MG63 (cell line): Measurements from ENCODE around the gene ACACB. TPM values are rescaled to one million over a fixed set of nuclear protein-coding genes. Genes with fewer than 3 reads are reported as not detected.
"Not testable (repeated sequence)": the region's sequence is repeated elsewhere in the genome, so short reads cannot be mapped to it uniquely, and the experiment has no call there.

ENCODE experiments used
- DNase-seq: peaks from one replicate; pipeline ENCODE4 v3.0.0-alpha.2; 2020
- H3K27me3 ChIP-seq: fragments of 250-450 bp; sonication (Bioruptor Pico); 2 replicates; pipeline ENCODE4 v1.5.1; 2020; ENCODE audit warnings: mild to moderate bottlenecking, moderate library complexity
- H3K36me3 ChIP-seq: fragments of 250-450 bp; sonication (Bioruptor Pico); 2 replicates; pipeline ENCODE4 v1.5.1; 2020; ENCODE audit warnings: mild to moderate bottlenecking, moderate library complexity
- H3K4me3 ChIP-seq: fragments of 250-450 bp; sonication (Bioruptor Pico); 2 replicates; pipeline ENCODE4 v1.5.1; 2020; ENCODE audit warnings: mild to moderate bottlenecking, moderate library complexity
- H3K9me3 ChIP-seq: fragments of 250-450 bp; sonication (Bioruptor Pico); 2 replicates; pipeline ENCODE4 v1.5.1; 2020; ENCODE audit warnings: mild to moderate bottlenecking, moderate library complexity
- total RNA-seq: library from RNA; depleted of rRNA; stranded (reverse); fragments of >200 nt; shearing (Covaris generic); gene quantifications from 2 replicates; pipeline ENCODE4 v1.2.3, GENCODE V29; 2014; ENCODE audit warnings: low replicate concordance

ACACB gene
- total RNA-seq, 1 experiment from 2014 or later: 2.9 TPM

DNA sequence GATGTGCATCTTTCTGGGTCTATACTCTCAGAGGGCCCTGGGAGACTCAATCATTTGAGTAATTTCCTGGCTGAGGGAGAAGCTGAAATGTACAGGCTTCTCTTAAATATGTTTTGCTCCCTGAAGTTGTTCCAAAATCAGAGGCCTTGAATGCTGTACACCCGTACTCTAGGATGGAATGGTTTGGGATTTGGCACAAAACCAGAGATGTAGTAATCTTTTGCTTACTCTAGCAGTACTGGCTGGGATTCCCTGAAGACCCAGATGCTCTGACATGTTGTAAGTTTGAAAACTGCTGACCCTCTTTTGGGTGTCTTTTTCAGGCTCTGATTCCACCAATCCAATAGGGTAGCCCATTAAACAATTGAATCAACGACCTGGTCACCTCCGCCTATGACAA lies 10.4 kb downstream of the ACACB start:
- no peak for DNase-seq
- no peaks in the 10 kb centered on the region for H3K27me3 ChIP-seq
- no peaks in the 10 kb centered on the region for H3K36me3 ChIP-seq
- H3K4me3 ChIP-seq: no peak overlapping the region
- H3K9me3 ChIP-seq: no peaks in the 10 kb centered on the region

DNA sequence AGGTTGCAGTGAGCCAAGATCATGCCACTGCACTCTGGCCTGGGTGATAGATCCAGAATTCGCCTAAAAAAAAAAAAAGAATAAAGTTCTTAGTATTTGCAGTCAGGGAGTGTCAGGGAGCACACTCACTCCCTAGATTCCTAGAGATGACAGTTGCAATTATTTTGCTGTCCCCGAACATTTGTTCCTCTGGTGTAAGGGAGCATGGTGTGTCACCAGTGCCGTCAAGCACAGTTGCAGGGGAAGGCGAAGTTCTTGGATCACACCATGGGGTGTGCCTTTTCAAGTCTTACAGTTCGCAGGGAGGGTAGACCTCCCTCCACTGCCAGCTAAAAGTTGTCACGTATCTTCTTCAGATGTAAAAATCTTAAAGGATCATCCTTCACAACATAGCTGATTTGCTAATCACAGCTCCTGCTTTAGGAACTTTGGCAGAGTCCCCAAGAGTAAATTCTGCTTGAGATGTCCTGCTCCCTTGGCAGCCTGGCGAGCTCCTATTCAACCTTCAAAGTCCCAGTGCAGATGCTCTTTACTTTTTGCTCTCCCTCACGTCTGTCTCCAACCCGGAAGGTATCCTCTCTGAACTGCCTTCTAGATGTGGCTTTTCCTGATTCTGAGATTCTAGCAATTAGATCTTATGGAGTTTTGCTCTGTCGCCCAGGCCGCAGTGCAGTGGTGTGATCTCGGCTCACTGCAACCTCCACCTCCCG lies 11.3 kb downstream of the ACACB start:
- DNase-seq: no peak
- Histone ChIP-seq H3K36me3 (no peaks in the 10 kb centered on the region), H3K9me3 (no peaks in the 10 kb centered on the region), H3K27me3 (no peaks in the 10 kb centered on the region), H3K4me3 (no peak overlapping the region)

DNA sequence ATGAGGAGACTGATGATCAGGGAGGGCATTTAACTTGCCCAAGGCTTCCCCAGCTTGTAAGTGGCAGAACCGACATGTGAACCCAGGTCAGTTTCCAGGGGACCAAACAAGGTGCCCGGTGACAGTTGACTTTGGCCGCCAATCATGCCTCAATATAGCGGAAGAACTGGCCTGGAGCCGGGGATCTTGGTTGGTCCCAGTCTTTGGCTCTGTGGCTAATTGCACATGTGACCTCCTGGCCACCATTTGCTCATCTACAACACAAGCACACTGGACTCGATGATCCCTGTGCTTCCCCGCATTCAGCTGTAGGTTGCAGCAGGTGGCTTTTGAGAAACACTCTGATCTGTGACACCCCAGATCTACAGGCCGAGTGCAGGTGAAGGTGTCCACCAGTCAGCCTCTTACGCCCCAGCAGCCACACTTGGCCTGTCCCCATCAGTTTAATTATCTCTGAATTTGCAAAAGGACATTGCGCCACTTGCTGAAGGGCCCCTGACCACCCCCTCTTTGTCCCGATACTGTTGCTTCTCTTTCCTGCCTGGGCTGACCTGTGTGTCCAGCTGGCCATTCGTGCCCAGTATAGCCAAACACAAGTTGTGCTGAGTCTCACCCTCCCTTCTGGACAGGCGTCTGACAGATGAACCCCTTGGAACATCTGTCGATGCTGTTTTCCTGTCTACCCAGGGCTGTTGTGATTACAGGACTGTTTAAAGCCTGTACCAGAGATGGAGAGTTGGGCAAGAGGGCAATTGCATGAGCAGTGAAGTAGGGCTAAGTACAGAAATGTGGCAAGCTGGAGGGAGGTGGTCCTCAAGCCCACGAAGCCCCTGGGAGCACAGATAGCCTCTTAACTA lies 14.1 kb downstream of the ACACB start:
- H3K27me3 ChIP-seq: no peaks in the 10 kb centered on the region
- no peak for DNase-seq
- H3K4me3 ChIP-seq: no peak overlapping the region
- no peaks in the 10 kb centered on the region for H3K36me3 ChIP-seq
- no peaks in the 10 kb centered on the region for H3K9me3 ChIP-seq

DNA sequence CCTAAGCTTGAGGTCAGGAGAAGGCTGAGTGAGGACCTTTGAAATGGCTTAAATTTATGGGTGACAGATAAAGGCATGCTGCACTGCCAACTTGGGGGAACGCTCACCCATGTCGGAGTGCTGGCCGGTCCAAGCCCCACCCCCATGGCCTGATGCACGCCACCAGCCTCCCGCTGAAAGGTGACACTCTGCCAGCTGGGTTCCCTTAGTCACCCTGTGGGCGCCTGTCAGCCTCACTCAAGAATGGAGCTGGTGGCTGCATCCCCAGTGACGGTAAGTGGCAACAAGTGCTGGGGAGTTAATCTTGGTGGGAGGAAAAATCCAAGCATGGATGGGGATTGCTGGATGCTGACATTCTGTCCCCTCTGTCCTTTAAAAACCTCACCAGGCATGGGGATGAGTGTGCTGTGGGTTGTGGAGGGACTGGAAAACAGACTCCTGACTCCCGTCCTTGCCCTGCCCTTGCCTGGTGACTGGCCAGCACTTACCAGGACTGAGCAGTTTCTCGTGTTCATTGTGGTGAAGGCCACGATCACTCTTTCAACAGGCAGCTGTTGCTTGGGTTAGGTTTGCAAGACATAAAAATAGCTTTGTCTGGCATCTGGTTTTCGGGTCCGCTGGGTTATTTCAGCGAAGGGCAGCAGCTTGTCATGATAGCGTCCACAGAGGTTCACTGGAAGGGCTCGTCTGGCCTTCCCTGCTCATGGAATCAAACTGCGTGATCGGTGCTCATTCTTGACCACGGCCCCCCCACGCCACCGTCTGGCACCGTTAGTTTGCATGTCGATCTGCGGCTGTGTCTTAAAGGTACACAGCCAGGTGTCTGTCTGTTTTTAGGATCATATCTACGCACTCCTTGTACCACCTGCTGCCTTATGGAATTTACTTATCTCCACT lies 15.0 kb downstream of the ACACB start:
- no peak overlapping the region for H3K4me3 ChIP-seq
- no peak for DNase-seq

DNA sequence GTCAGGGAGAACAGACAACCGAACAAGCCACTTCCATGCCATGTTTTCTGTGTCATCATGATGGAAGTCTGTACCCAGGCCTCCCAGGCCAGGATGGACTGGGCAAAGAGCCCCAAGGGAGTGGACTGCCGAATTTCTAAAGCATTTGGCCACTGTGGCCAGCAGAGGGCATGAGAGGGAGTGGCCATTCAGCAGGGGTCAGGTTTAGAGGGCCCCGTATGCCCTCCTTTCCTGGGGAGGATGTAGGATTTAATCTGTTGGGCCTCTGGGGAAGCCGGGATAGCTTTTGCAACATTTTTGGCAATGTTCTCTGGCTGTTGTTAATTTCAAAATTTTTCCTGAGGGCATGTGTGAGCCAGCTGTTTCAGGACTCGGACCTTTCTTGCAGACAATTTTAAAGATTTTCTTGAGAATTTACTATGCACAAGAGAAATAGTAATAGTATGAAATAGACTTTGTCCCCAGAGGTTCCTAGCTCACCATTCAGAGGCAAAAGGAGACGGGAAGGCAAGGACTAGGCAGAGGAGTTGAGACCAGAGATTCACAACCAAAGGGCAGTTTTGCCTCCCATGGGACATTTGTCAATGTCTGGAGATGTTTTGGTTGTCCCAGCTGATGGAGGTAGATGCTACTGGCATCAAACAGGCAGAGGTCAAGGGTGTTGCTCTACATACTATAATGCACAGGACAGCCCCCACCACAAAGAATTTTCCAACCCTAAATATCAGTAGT lies 18.0 kb downstream of the ACACB start:
- no peaks in the 10 kb centered on the region for H3K36me3 ChIP-seq
- no peak overlapping the region for H3K4me3 ChIP-seq
- no peaks in the 10 kb centered on the region for H3K27me3 ChIP-seq
- peak; percentile 48 for DNase-seq
- peaks cover 6% of the 10 kb centered on the region for H3K9me3 ChIP-seq

More for the DNA sequence above, 15.0 kb downstream of the ACACB start:
- Histone ChIP-seq H3K27me3 (no peaks in the 10 kb centered on the region), H3K36me3 (no peaks in the 10 kb centered on the region), H3K9me3 (peaks cover 5% of the 10 kb centered on the region)

DNA sequence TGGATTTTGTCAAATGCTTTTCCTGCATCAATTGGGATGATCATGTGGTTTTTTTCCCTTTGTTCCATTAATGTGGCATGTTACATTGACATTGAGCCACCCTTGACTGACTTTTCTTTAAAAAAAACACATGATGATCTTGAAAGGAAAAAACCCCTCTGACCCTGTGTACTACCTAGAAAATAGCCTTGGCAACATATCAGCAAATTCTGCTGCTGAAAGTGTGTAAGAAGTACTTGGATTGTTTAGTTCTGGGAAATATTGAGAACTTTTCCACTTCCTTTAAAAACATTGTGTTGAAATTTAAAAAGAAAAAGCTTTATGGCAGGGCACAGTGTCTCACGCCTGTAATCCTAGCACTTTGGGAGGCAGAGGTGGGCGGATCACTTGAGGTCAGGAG lies 20.7 kb downstream of the ACACB start:
- DNase-seq: no peak
- Histone ChIP-seq H3K9me3 (peaks cover 6% of the 10 kb centered on the region), H3K27me3 (no peaks in the 10 kb centered on the region), H3K36me3 (no peaks in the 10 kb centered on the region), H3K4me3 (no peak overlapping the region)

DNA sequence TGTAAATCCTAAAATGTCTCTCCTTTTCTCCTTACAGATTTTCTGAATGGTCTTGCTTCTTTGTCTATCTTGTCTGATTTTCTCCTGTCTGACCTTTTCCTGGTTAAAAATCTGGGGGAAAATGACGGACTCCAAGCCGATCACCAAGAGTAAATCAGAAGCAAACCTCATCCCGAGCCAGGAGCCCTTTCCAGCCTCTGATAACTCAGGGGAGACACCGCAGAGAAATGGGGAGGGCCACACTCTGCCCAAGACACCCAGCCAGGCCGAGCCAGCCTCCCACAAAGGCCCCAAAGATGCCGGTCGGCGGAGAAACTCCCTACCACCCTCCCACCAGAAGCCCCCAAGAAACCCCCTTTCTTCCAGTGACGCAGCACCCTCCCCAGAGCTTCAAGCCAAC lies 23.0 kb downstream of the ACACB start:
- H3K27me3 ChIP-seq: no peaks in the 10 kb centered on the region
- no peak for DNase-seq
- no peak overlapping the region for H3K4me3 ChIP-seq
- no peaks in the 10 kb centered on the region for H3K36me3 ChIP-seq
- peaks cover 6% of the 10 kb centered on the region for H3K9me3 ChIP-seq

DNA sequence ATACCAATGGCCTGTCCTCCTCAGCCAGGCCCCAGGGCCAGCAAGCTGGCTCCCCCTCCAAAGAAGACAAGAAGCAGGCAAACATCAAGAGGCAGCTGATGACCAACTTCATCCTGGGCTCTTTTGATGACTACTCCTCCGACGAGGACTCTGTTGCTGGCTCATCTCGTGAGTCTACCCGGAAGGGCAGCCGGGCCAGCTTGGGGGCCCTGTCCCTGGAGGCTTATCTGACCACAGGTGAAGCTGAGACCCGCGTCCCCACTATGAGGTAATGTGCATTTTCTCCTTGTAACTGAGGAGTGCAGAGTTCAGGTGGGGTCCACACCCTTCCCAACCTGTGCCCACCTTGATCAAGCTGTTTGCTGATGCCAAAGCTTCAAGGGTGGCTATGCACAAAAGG lies 23.4 kb downstream of the ACACB start:
- H3K27me3 ChIP-seq: no peaks in the 10 kb centered on the region
- peaks cover 6% of the 10 kb centered on the region for H3K9me3 ChIP-seq
- no peak for DNase-seq
- H3K4me3 ChIP-seq: no peak overlapping the region
- no peaks in the 10 kb centered on the region for H3K36me3 ChIP-seq

DNA sequence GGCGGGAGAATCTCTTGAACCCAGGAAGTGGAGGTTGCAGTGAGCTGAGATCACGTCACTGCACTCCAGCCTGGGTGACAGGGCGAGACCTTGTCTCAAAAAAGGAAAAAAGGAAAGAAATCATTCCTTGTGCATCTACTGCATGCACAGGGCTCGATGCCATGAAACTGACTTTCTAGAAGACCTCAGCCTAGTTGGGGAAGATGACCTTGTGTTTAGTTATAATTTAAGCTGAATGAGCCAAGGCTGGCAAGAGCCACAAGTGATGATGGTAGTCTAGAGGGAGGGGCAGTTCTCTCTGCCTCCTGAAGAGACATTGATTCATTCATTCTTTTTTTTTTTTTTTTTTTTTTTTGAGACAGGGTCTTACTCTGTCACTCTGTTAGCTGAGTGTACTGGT lies 24.2 kb downstream of the ACACB start:
- H3K9me3 ChIP-seq: peaks cover 6% of the 10 kb centered on the region
- H3K27me3 ChIP-seq: no peaks in the 10 kb centered on the region
- H3K36me3 ChIP-seq: no peaks in the 10 kb centered on the region
- H3K4me3 ChIP-seq: no peak overlapping the region
- DNase-seq: no peak

DNA sequence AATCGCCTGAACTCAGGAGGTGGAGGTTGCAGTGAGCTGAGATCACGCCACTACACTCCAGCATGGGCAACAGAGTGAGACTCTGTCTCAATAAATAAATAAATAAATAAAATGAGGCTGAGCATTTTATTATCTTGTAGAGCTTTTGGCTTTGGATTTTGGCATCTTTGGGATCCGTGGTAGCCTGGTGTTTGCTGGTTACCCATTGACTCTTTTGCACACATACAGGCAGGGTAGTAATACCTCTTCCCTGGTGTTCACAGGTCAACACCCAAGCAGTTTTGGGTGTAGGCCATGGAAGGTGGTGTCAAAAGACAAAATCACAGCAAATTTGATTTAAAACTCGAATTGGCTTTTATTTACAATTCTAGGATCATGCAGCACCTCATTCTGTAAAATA lies 27.8 kb downstream of the ACACB start:
- Histone ChIP-seq H3K36me3 (no peaks in the 10 kb centered on the region), H3K4me3 (no peak overlapping the region), H3K9me3 (no peaks in the 10 kb centered on the region), H3K27me3 (no peaks in the 10 kb centered on the region)
- no peak for DNase-seq

DNA sequence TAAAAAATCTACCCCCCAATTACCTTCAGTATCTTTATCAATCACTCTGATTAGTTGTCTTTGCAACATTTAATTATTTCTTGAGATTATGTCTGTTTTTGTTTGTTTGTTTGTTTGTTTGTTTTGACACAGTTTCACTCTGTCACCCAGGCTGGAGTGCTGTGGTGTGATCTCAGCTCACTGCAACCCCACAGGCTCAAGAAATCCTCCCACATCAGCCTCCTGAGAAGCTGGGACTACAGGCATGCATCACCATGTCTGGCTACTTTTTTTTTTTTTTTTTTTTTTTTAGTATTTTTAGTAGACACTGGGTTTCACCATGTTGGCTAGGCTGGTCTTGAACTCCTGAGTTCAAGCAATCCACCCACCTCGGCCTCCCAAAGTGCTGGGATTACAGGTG lies 30.7 kb downstream of the ACACB start:
- not testable (repeated sequence) for DNase-seq

DNA sequence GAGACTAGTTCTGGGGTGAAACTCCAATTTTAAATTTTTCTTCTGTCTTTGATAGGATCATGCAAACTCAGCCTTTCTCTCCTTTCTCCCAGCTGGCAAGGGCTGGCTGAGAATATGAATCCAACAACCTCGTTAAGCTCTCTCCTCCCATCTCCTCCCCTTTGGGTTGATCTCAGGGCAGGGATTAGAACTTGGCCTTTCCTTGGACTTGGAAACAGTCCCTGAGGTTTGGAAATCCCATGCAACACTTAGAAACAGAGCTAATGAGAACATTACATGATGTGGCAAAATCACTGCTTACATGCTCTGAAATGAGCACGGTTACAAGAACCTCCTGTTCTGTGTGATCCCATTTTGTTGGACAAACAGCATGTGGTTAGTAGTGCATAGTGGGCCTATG lies 31.6 kb downstream of the ACACB start:
- no peaks in the 10 kb centered on the region for H3K9me3 ChIP-seq
- no peaks in the 10 kb centered on the region for H3K36me3 ChIP-seq
- no peak overlapping the region for H3K4me3 ChIP-seq
- H3K27me3 ChIP-seq: no peaks in the 10 kb centered on the region
- DNase-seq: no peak

More for the DNA sequence above, 30.7 kb downstream of the ACACB start:
- H3K36me3 ChIP-seq, H3K4me3 ChIP-seq, H3K9me3 ChIP-seq, H3K27me3 ChIP-seq: not testable (repeated sequence)

DNA sequence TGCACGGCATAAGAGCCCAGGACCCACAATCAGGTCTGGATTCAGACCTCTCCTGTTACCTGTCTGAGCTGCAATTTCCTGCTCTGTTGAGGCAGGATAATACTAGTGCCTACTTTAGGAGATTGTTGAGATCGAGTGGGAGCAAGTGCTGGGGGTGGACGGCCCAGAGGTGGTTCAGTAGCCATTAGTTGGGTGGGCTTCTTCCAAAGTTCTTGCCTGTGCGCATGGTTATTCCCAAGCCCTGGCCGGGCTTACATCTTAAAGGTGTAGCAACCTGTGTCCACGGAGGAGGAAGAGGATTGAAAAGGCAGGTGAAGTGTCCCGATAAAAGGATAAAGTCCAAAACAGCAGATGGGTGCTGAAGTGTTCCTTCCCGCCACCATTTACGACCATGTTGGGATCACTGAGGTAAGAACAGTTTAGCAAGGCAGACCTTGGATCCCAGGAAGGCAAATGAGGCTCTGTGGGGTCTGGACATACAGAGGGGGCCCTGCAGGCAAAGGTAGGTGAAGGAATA lies 33.8 kb downstream of the ACACB start:
- Histone ChIP-seq H3K27me3 (no peaks in the 10 kb centered on the region), H3K9me3 (no peaks in the 10 kb centered on the region), H3K36me3 (no peaks in the 10 kb centered on the region), H3K4me3 (no peak overlapping the region)
- DNase-seq: no peak

DNA sequence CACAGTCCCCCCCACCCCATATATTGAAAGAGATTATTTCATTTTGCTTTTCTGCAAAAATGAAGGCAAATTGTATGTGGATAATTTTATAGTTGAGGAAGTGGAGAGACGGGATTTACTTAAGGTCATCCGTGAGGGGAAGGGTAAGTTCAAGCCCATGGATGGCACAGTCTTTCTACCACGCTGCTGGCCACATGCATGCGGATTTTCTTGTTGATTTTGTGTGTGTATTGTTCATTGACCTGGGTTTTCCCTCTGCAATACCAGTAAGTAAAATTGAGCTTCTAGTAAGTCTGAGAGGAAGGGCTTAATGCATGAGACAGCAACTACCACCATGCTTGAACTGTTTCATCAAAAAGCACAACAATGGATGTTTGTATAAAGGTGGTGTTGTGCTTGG lies 35.1 kb downstream of the ACACB start:
- no peaks in the 10 kb centered on the region for H3K36me3 ChIP-seq

DNA sequence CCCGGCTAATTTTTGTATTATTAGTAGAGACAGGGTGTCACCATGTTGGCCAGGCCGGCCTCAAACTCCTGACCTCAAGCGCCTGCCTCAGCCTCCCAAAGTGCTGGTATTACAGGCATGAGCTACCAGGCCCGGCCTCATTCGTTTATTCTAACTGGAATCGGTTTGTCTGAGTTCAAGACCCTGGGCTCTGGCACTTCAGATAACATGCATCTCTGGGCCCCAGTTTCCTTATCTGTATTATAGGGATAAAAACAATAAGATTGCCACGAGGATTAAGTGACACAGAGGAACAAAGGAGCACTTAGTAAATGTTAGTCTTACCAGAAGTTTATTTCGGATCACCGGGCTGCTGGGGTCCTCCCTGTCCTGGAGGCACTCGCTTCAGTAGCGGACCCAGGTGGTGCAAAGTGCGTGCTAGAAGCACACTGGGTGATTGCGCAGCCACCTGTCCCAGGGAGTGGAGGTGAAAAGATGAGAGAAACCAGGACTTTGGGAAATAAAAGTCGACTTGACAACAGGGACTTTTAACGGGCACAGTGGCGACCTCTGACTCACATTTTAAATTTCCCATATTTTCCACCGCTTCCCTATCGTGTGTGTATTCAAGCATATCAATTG lies 37.5 kb downstream of the ACACB start:
- no peaks in the 10 kb centered on the region for H3K27me3 ChIP-seq
- H3K4me3 ChIP-seq: peak overlapping the region; percentile 65
- H3K9me3 ChIP-seq: no peaks in the 10 kb centered on the region
- no peaks in the 10 kb centered on the region for H3K36me3 ChIP-seq
- DNase-seq: no peak

More for the DNA sequence above, 35.1 kb downstream of the ACACB start:
- no peak overlapping the region for H3K4me3 ChIP-seq
- H3K9me3 ChIP-seq: no peaks in the 10 kb centered on the region
- H3K27me3 ChIP-seq: no peaks in the 10 kb centered on the region
- no peak for DNase-seq
